GM10266 (cell line): ENCODE data around the gene ADAMTS6.

Experiments
- DNase-seq: peaks from one replicate; pipeline ENCODE4 v3.0.0; 2012; ENCODE audit errors: extremely low spot score
- TF ChIP-seq, protein P1 (sequence below): IDR thresholded peaks from 2 replicates; pipeline ENCODE4 v1.5.1; 2012; ENCODE audit warnings: mild to moderate bottlenecking, low read depth; ENCODE audit not compliant: control insufficient read depth, insufficient read depth; ENCODE audit errors: missing control alignments

ADAMTS6 gene

GRCh38 chr5:65320250-65320649 is 161.5 kb downstream of the ADAMTS6 start:
- DNase-seq, result no peak
- TF ChIP-seq, protein P1, sequence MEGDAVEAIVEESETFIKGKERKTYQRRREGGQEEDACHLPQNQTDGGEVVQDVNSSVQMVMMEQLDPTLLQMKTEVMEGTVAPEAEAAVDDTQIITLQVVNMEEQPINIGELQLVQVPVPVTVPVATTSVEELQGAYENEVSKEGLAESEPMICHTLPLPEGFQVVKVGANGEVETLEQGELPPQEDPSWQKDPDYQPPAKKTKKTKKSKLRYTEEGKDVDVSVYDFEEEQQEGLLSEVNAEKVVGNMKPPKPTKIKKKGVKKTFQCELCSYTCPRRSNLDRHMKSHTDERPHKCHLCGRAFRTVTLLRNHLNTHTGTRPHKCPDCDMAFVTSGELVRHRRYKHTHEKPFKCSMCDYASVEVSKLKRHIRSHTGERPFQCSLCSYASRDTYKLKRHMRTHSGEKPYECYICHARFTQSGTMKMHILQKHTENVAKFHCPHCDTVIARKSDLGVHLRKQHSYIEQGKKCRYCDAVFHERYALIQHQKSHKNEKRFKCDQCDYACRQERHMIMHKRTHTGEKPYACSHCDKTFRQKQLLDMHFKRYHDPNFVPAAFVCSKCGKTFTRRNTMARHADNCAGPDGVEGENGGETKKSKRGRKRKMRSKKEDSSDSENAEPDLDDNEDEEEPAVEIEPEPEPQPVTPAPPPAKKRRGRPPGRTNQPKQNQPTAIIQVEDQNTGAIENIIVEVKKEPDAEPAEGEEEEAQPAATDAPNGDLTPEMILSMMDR, result no peak

- TF ChIP-seq, protein P1, result no peak
- no peak for DNase-seq
These were observed 173.8 kb downstream of the ADAMTS6 start for GRCh38 chr5:65307931-65308330.

DNA sequence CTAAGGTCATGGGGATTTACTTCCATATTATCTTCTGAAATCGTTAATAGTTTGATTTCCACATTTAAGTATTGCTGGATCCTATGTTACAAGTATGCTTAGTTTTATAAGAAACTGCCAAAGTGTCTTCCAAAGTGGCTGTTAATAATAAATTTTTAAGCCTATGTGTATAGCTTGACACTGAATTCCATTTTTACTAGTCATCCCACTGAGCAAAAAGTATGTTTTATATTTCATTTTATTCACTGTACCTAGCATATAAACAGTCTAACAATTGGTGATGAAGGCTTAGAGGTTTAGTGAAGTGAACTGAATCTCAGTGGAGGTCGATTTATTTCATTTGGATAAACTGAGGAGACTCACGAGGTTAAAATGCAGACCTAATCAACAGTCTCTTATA is 174.6 kb downstream of the ADAMTS6 start:
- TF ChIP-seq, protein P1, result no peak
- DNase-seq, result no peak

GRCh38 chr5:65305913-65306312 is 175.8 kb downstream of the ADAMTS6 start:
- no peak for DNase-seq
- TF ChIP-seq, protein P1, result no peak

GRCh38 chr5:65299861-65300260 is 181.9 kb downstream of the ADAMTS6 start:
- no peak for DNase-seq
- TF ChIP-seq, protein P1, result no peak

DNA sequence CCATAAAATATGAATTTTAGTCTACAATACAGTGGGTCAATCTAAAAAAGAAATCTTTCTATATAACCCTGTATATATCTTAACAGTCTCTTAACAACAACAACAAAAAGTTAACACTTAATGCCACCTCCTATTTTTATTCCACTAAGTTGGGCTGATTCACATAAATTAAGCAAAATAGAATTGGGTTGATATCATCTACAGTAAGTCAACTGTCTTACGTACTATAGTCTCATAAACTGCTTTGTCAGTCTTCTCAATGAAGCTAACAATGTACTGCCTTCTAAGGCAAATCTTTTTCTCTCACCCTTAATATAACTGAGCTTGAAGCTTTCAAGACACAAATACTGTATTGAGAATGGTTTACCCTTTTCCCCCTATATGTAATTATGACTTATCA is 185.7 kb downstream of the ADAMTS6 start:
- DNase-seq, result no peak
- TF ChIP-seq, protein P1, result no peak

GRCh38 chr5:65292196-65292595 is 189.5 kb downstream of the ADAMTS6 start:
- no peak for DNase-seq
- TF ChIP-seq, protein P1, result no peak
